Thoracic aorta (tissue), 2 donors: ENCODE measurements around the gene LTC4S. TPM values are rescaled to one million over a fixed set of nuclear protein-coding genes. Genes with fewer than 3 reads are reported as not detected.

ENCODE experiments used
- ATAC-seq: fragments of 150-250 bp; one replicate; pipeline ENCODE4 v1.8.0; 2017; ENCODE audit warnings: low read depth; ENCODE audit not compliant: insufficient number of reproducible peaks, low FRiP score
- DNase-seq: peaks from one replicate; pipeline ENCODE4 v3.0.0-alpha.2; 2020; ENCODE audit warnings: low spot score
- H3K27ac ChIP-seq, 2 donors: fragments of 200-600 bp; sonication (generic); 1 replicate in 1 of 2; 2 replicates in 1 of 2; pipeline ENCODE4 v1.5.1; 2016; ENCODE audit warnings: mild to moderate bottlenecking in 2 of 2, moderate library complexity in 2 of 2
- H3K27me3 ChIP-seq: fragments of 200-600 bp; sonication (generic); replicated peaks from 2 replicates; pipeline ENCODE4 v1.6.0; 2016; ENCODE audit warnings: mild to moderate bottlenecking; ENCODE audit not compliant: insufficient read depth
- H3K36me3 ChIP-seq: fragments of 200-600 bp; sonication (generic); one replicate; pipeline ENCODE4 v1.5.1; 2016
- H3K4me1 ChIP-seq, 2 donors: fragments of 200-600 bp; sonication (generic); 1 replicate in 1 of 2; 2 replicates in 1 of 2; pipeline versions ENCODE4 v1.5.1 to v1.6.0; 2016; ENCODE audit warnings: low read depth in 2 of 2, mild to moderate bottlenecking in 1 of 2; ENCODE audit not compliant: control insufficient read depth in 1 of 2
- H3K4me3 ChIP-seq: fragments of 200-600 bp; sonication (generic); 2 replicates; pipeline ENCODE4 v1.5.1; 2016; ENCODE audit warnings: mild to moderate bottlenecking
- H3K9me3 ChIP-seq: fragments of 200-600 bp; sonication (generic); 2 replicates; pipeline ENCODE4 v1.5.1; 2016
- CTCF ChIP-seq: fragments of 200-600 bp; sonication (generic); IDR thresholded peaks from one replicate; pipeline ENCODE4 v1.5.1; 2019; ENCODE audit warnings: antibody characterized with exemption
- total RNA-seq, 2 donors: library from RNA; depleted of rRNA; stranded (reverse); fragments of >200 nt; gene quantifications; one replicate each; pipeline versions ENCODE4 v1.1.0 to v1.2.3, GENCODE V29; 2016

Gene LTC4S
- total RNA-seq, 2 donors from 2014 or later, result 4.9 to 6.6 TPM

GRCh38 chr5:179840321-179840720, 46.5 kb downstream of the LTC4S start:
- TF ChIP-seq CTCF, result no peak
- Histone ChIP-seq H3K27ac (no peak overlapping the region), H3K9me3 (no peaks in the 10 kb centered on the region), H3K36me3 (peaks cover 47% of the 10 kb centered on the region), H3K4me3 (no peak overlapping the region), H3K27me3 (no peaks in the 10 kb centered on the region), H3K4me1 (no peaks in the 10 kb centered on the region)
- no peak for DNase-seq
- no peak for ATAC-seq

GRCh38 chr5:179840766-179841165, 47.0 kb downstream of the LTC4S start:
- ATAC-seq, result no peak

GRCh38 chr5:179841621-179842020, 47.8 kb downstream of the LTC4S start:
- H3K9me3 ChIP-seq, result no peaks in the 10 kb centered on the region
- no peak for ATAC-seq
- H3K4me1 ChIP-seq, result no peaks in the 10 kb centered on the region
- no peaks in the 10 kb centered on the region for H3K27me3 ChIP-seq
- no peak for DNase-seq
- no peak overlapping the region for H3K27ac ChIP-seq
- H3K4me3 ChIP-seq, result no peak overlapping the region
- H3K36me3 ChIP-seq, result peaks cover 44% of the 10 kb centered on the region
- no peak for TF ChIP-seq CTCF

More at GRCh38 chr5:179840766-179841165, 47.0 kb downstream of the LTC4S start:
- no peak overlapping the region for H3K27ac ChIP-seq
- H3K27me3 ChIP-seq, result no peaks in the 10 kb centered on the region
- H3K4me3 ChIP-seq, result no peak overlapping the region
- H3K9me3 ChIP-seq, result no peaks in the 10 kb centered on the region
- TF ChIP-seq CTCF, result no peak
- no peak for DNase-seq
- H3K36me3 ChIP-seq, result peaks cover 47% of the 10 kb centered on the region
- H3K4me1 ChIP-seq, result no peaks in the 10 kb centered on the region

Other genes starting within 250 kb of the LTC4S start
- gene RUFY1, start 243.4 kb upstream of the LTC4S start, total RNA-seq, result 10 to 100 TPM; 56.2 to 86.3 TPM
- gene HNRNPH1, start 170.3 kb upstream of the LTC4S start, total RNA-seq, result 100 to 1,000 TPM; 442 to 785 TPM
- 1 to 10 TPM in 1 of 2 donors, not detected in 1; 1.4 TPM for gene CBY3, start 113.0 kb upstream of the LTC4S start, total RNA-seq
- 100 to 1,000 TPM; 240 to 371 TPM for gene CANX, start 95.0 kb upstream of the LTC4S start, total RNA-seq
- 10 to 100 TPM; 22.9 to 38.1 TPM for gene MAML1, start 61.2 kb upstream of the LTC4S start, total RNA-seq
- 10 to 100 TPM; 66.5 to 87.7 TPM for gene MGAT4B, start 12.9 kb downstream of the LTC4S start, total RNA-seq
- 100 to 1,000 TPM; 375 to 469 TPM for gene SQSTM1, start 26.9 kb downstream of the LTC4S start, total RNA-seq
- gene MRNIP, start 64.8 kb downstream of the LTC4S start, total RNA-seq, result 10 to 100 TPM; 46.2 to 54.2 TPM
- 100 to 1,000 TPM in 1 of 2 donors, 10 to 100 TPM in 1; 91.9 to 104 TPM for gene TBC1D9B, start 113.9 kb downstream of the LTC4S start, total RNA-seq